ENCODE data around the gene CRYGC. TPM values are rescaled to one million over a fixed set of nuclear protein-coding genes. Genes with fewer than 3 reads are reported as not detected.
A peak's percentile ranks its signal among the peaks of the same experiment; 100 is the strongest.

Gene CRYGC
- total and polyA plus RNA-seq, 2 of the 8 experiments (the other 6 are each of a cell fraction or from before 2014, with no cell fraction given): not detected

DNA sequence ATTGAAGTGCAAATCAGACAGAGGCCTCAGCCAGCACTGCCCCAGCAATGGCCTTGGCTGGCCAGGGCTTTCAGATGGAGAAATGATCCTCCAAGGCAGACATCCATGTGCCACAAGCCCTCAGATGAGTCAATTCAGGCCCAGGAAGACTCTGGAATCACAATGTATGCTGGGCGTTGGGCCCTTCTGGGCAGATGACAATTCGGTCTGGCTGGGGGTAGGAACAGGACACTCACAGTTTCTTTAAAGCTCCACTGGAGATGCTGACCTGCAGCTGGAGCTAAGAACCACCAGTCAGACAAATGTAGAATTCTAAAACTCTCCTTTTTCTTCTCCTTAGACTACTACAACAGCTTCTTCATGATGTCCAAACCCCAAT lies 7.1 kb upstream of the CRYGC start:
- Histone ChIP-seq H3K27me3 (replicated peaks in 1 of 4; ENCODE audit: control insufficient read depth in 3 of 4, extremely low read depth in 1 of 4, insufficient read depth in 3 of 4, low read length in 3 of 4) (no peaks in the 10 kb centered on the region), H3K36me3 (ENCODE audit: control insufficient read depth in 2 of 4, insufficient read depth in 4 of 4, low read length in 3 of 4) (no peaks in the 10 kb centered on the region), H3K4me3 (ENCODE audit: extremely low read depth in 1 of 4, insufficient read depth in 2 of 4, low read depth in 3 of 4, low read length in 4 of 4) (no peak overlapping the region), H2AK5ac (ENCODE audit: low read depth, low read length) (no peak overlapping the region), H3K23me2 (ENCODE audit: low read depth, low read length) (no peaks in the 10 kb centered on the region), H3K9ac (replicated peaks in 1 of 4; ENCODE audit: extremely low read depth in 1 of 4, low read depth in 3 of 4, low read length in 3 of 4) (no peak overlapping the region), H3K9me3 (ENCODE audit: insufficient read depth in 2 of 2, low read depth in 1 of 2, low read length in 1 of 2) (no peaks in the 10 kb centered on the region; a peak in 1 of 4 replicates), H4K20me1 (replicated peaks in 1 of 2; ENCODE audit: control insufficient read depth in 1 of 2, insufficient read depth in 2 of 2, low read length in 2 of 2) (no peaks in the 10 kb centered on the region), H2BK120ac (replicated peaks; ENCODE audit: low read depth, low read length) (no peak overlapping the region), H3K4me2 (ENCODE audit: insufficient read depth in 1 of 2, low read depth in 2 of 2, low read length in 2 of 2) (no peak overlapping the region), H3K4me1 (replicated peaks in 1 of 4; ENCODE audit: control insufficient read depth in 3 of 4, insufficient read depth in 4 of 4, low read length in 3 of 4) (no peaks in the 10 kb centered on the region), H3K79me1 (ENCODE audit: low read depth, low read length) (no peaks in the 10 kb centered on the region), H3K4ac (replicated peaks; ENCODE audit: insufficient read length, low read depth, low read length) (no peak overlapping the region), H2BK15ac (ENCODE audit: low read length) (no peak overlapping the region), H3K14ac (ENCODE audit: insufficient read length) (no peak overlapping the region), H3K27ac (ENCODE audit: low read depth, low read length) (no peak overlapping the region), H4K91ac (replicated peaks; ENCODE audit: insufficient read length, low read length) (no peak overlapping the region), H2BK12ac (ENCODE audit: low read depth, low read length) (no peak overlapping the region), H3K23ac (ENCODE audit: insufficient read length) (no peak overlapping the region), H2AFZ (ENCODE audit: low read length) (peak overlapping the region; percentile 58; the same call in 1 of the 2 replicates), H2BK5ac (ENCODE audit: low read depth, low read length) (no peak overlapping the region), H3K79me2 (ENCODE audit: control insufficient read depth in 1 of 2, insufficient read depth in 2 of 2, low read length in 2 of 2) (no peaks in the 10 kb centered on the region), H4K5ac (ENCODE audit: insufficient read length, low read depth, low read length) (no peak overlapping the region), H4K8ac (ENCODE audit: extremely low read depth, insufficient read depth, low read length) (no peak overlapping the region), H3K56ac (replicated peaks; ENCODE audit: insufficient read length, low read depth, low read length) (no peak overlapping the region), H3K18ac (ENCODE audit: extremely low read depth, low read length) (no peak overlapping the region), H2BK20ac (ENCODE audit: low read length) (no peak overlapping the region)
- WGBS, 2 experiments (ENCODE audit: extremely low coverage in 1 of 2, insufficient coverage in 1 of 2, insufficient read length in 1 of 2, insufficient replicate concordance in 2 of 2, low coverage in 1 of 2, low lambda C conversion rate in 2 of 2, missing lambda C conversion rate in 1 of 2): 89% methylated on average over 2 of the region's 2 CpGs; no CpG with 5 or more reads in 1 of the 2 experiments
- FAIRE-seq (no peak), DNase-seq (ENCODE audit: low read depth in 1 of 2, low spot score in 2 of 2) (no peak)
- CTCF ChIA-PET (ENCODE audit: partially characterized antibody): interaction anchor here (0.6 to 2.7 kb wide), 5 partner anchors 11 to 292 kb away, joined by 3 to 10 read pairs (median 3); no protein-coding TSS in a partner anchor
- POLR2A ChIA-PET (ENCODE audit: partially characterized antibody): no interaction called here
- TF ChIP-seq MAFK (IDR thresholded peaks at IDR 0.05; ENCODE audit: low read depth, low read length) (no peak), EP300 (IDR thresholded peaks at IDR 0.05; ENCODE audit: borderline replicate concordance in 1 of 2, low read depth in 2 of 2, low read length in 2 of 2) (no peak), KDM4A (IDR thresholded peaks at IDR 0.05; ENCODE audit: low read depth, low read length, severe bottlenecking) (no peak), JUN (IDR thresholded peaks at IDR 0.05; ENCODE audit: low read depth, low read length) (no peak), NRF1 (IDR thresholded peaks at IDR 0.05; ENCODE audit: low read depth, low read length) (no peak), RXRA (IDR thresholded peaks at IDR 0.05; ENCODE audit: insufficient read depth, low read depth, low read length) (no peak), CHD1 (IDR thresholded peaks at IDR 0.05; ENCODE audit: low read depth, low read length) (no peak), CTBP2 (IDR thresholded peaks at IDR 0.05; ENCODE audit: borderline replicate concordance, insufficient read depth, insufficient read length, low read length) (no peak)

Data from H1 (cell line).